ENCODE results near the gene LEPROT.

GRCh38 chr1:65434255-65434654 is 13.8 kb downstream of the LEPROT start:
- TF ChIP-seq, protein P1, sequence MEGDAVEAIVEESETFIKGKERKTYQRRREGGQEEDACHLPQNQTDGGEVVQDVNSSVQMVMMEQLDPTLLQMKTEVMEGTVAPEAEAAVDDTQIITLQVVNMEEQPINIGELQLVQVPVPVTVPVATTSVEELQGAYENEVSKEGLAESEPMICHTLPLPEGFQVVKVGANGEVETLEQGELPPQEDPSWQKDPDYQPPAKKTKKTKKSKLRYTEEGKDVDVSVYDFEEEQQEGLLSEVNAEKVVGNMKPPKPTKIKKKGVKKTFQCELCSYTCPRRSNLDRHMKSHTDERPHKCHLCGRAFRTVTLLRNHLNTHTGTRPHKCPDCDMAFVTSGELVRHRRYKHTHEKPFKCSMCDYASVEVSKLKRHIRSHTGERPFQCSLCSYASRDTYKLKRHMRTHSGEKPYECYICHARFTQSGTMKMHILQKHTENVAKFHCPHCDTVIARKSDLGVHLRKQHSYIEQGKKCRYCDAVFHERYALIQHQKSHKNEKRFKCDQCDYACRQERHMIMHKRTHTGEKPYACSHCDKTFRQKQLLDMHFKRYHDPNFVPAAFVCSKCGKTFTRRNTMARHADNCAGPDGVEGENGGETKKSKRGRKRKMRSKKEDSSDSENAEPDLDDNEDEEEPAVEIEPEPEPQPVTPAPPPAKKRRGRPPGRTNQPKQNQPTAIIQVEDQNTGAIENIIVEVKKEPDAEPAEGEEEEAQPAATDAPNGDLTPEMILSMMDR (IDR thresholded peaks at IDR 0.05; ENCODE audit: low read depth, low read length, poor library complexity, severe bottlenecking): peak; percentile 22
- no peak for TF ChIP-seq EZH2phosphoT487 (IDR thresholded peaks at IDR 0.05; ENCODE audit: borderline replicate concordance, low read length)

All from DOHH2 (cell line).